Amniotic stem cell (primary cell): Measurements from ENCODE around the gene TBC1D19.
"Not testable (repeated sequence)": the region's sequence is repeated elsewhere in the genome, so short reads cannot be mapped to it uniquely, and the experiment has no call there.

Experiments
- DNase-seq: peaks from one replicate; lab custom pipeline; 2025; lab: John Stamatoyannopoulos, UW

Gene TBC1D19

GRCh38 chr4:26596843-26597242 is 13.0 kb downstream of the TBC1D19 start:
- no peak for DNase-seq

GRCh38 chr4:26601204-26601603 is 17.3 kb downstream of the TBC1D19 start:
- no peak for DNase-seq

- DNase-seq: no peak
Observed at GRCh38 chr4:26607776-26608175, 23.9 kb downstream of the TBC1D19 start.

GRCh38 chr4:26609391-26609790 is 25.5 kb downstream of the TBC1D19 start:
- no peak for DNase-seq

- DNase-seq: no peak
Observed at GRCh38 chr4:26609868-26610267, 26.0 kb downstream of the TBC1D19 start.

- DNase-seq: no peak
Observed at GRCh38 chr4:26611372-26611771, 27.5 kb downstream of the TBC1D19 start.

GRCh38 chr4:26611885-26612284 is 28.0 kb downstream of the TBC1D19 start:
- no peak for DNase-seq

- DNase-seq: no peak
Observed at GRCh38 chr4:26613237-26613636, 29.4 kb downstream of the TBC1D19 start.

GRCh38 chr4:26613735-26614134 is 29.9 kb downstream of the TBC1D19 start:
- DNase-seq: no peak

- DNase-seq: no peak
Observed at GRCh38 chr4:26619784-26620183, 35.9 kb downstream of the TBC1D19 start.

- no peak for DNase-seq
Observed at GRCh38 chr4:26621366-26621765, 37.5 kb downstream of the TBC1D19 start.

GRCh38 chr4:26622913-26623312 is 39.0 kb downstream of the TBC1D19 start:
- DNase-seq: no peak

- not testable (repeated sequence) for DNase-seq
Observed at GRCh38 chr4:26626658-26627057, 42.8 kb downstream of the TBC1D19 start.

GRCh38 chr4:26632916-26633315 is 49.0 kb downstream of the TBC1D19 start:
- no peak for DNase-seq

- DNase-seq: no peak
Observed at GRCh38 chr4:26634237-26634636, 50.4 kb downstream of the TBC1D19 start.

GRCh38 chr4:26636458-26636857 is 52.6 kb downstream of the TBC1D19 start:
- DNase-seq: no peak

- DNase-seq: not testable (repeated sequence)
Observed at GRCh38 chr4:26640639-26641038, 56.8 kb downstream of the TBC1D19 start.

- DNase-seq: no peak
Observed at GRCh38 chr4:26647523-26648224, 63.8 kb downstream of the TBC1D19 start.

GRCh38 chr4:26648260-26648659 is 64.4 kb downstream of the TBC1D19 start:
- no peak for DNase-seq

- DNase-seq: no peak
Observed at GRCh38 chr4:26660261-26660660, 76.4 kb downstream of the TBC1D19 start.

GRCh38 chr4:26663888-26664287 is 80.0 kb downstream of the TBC1D19 start:
- DNase-seq: no peak

GRCh38 chr4:26670903-26671537 is 87.1 kb downstream of the TBC1D19 start:
- DNase-seq: no peak

- not testable (repeated sequence) for DNase-seq
Observed at GRCh38 chr4:26679040-26679695, 95.3 kb downstream of the TBC1D19 start.
